Epithelial cell of esophagus (primary cell): ENCODE measurements around the gene UMPS.
"Not testable (repeated sequence)": the region's sequence is repeated elsewhere in the genome, so short reads cannot be mapped to it uniquely, and the experiment has no call there.

ENCODE experiments used
- DNase-seq: peaks from one replicate; pipeline ENCODE4 v3.0.0; 2010; ENCODE audit warnings: low read depth
- H3K4me3 ChIP-seq: 2 replicates; pipeline ENCODE4 v1.5.1; 2011; ENCODE audit warnings: mild to moderate bottlenecking, low read length, control low read depth
- TF ChIP-seq, protein P1 (sequence below): IDR thresholded peaks from 2 replicates; pipeline ENCODE4 v1.5.1; 2011; ENCODE audit warnings: low read depth, mild to moderate bottlenecking, low read length, control low read depth, inconsistent platforms; ENCODE audit not compliant: insufficient read depth; ENCODE audit errors: missing control alignments

Gene UMPS

GRCh38 chr3:124779116-124779515 is 48.9 kb downstream of the UMPS start:
- TF ChIP-seq, protein P1, sequence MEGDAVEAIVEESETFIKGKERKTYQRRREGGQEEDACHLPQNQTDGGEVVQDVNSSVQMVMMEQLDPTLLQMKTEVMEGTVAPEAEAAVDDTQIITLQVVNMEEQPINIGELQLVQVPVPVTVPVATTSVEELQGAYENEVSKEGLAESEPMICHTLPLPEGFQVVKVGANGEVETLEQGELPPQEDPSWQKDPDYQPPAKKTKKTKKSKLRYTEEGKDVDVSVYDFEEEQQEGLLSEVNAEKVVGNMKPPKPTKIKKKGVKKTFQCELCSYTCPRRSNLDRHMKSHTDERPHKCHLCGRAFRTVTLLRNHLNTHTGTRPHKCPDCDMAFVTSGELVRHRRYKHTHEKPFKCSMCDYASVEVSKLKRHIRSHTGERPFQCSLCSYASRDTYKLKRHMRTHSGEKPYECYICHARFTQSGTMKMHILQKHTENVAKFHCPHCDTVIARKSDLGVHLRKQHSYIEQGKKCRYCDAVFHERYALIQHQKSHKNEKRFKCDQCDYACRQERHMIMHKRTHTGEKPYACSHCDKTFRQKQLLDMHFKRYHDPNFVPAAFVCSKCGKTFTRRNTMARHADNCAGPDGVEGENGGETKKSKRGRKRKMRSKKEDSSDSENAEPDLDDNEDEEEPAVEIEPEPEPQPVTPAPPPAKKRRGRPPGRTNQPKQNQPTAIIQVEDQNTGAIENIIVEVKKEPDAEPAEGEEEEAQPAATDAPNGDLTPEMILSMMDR, result no peak
- DNase-seq, result no peak
- H3K4me3 ChIP-seq, result no peak overlapping the region

DNA sequence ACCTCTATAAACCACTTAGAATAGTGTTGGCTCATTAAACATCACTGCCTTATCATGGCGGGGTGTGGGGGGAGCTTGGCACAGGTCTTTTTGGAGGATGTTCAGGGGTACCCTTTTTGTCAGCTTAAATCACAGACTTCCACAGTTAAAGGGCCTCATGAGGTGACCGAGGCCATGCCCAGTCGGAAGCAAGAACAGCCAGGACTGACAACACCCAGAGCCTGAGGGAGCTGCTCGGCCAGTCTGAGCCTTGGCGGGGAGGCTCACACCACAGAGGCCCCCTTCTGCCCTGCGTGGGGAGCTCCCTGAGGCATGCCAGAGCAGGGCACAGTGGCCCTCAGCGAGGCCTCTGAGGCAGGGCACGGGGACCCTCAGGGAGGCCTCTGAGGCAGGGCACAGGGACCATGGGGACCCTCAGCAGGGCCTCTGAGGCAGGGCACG is 49.5 kb downstream of the UMPS start:
- H3K4me3 ChIP-seq, result no peak overlapping the region
- TF ChIP-seq, protein P1, result no peak

GRCh38 chr3:124780356-124780755 is 50.1 kb downstream of the UMPS start:
- no peak for DNase-seq
- TF ChIP-seq, protein P1, result no peak
- H3K4me3 ChIP-seq, result no peak overlapping the region

More for the DNA sequence above, 49.5 kb downstream of the UMPS start:
- DNase-seq, result no peak

GRCh38 chr3:124780761-124781475 is 50.7 kb downstream of the UMPS start:
- TF ChIP-seq, protein P1, result no peak
- DNase-seq, result no peak
- H3K4me3 ChIP-seq, result no peak overlapping the region

GRCh38 chr3:124781476-124782376 is 51.5 kb downstream of the UMPS start:
- DNase-seq, result no peak
- no peak overlapping the region for H3K4me3 ChIP-seq
- TF ChIP-seq, protein P1, result no peak

GRCh38 chr3:124782377-124782712 is 52.1 kb downstream of the UMPS start:
- not testable (repeated sequence) for H3K4me3 ChIP-seq, DNase-seq

DNA sequence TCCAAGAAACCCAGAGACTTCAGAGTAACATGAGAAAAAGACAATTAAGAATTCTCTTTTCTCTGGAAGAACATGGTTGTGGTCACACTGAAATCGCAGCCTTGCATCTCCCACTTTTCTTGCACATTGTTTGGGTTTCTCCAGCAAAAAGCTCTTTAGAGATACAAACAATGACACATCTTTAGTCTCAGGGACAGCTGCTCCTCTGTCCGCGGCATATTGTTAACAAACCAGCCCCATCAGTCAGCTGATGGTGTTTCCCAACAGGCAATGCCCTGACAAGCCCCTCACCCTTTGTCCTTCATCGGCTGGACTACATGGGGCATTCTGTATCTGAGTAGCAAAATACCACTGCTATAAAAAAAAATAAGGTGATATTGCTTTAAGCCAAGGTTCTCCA is 53.4 kb downstream of the UMPS start:
- DNase-seq, result no peak
- no peak overlapping the region for H3K4me3 ChIP-seq
- TF ChIP-seq, protein P1, result no peak
